A549 (cell line): ENCODE measurements around the gene CYB5B.

Experiments
- CBX8 ChIP-seq: fragments of 200-600 bp; sonication (generic); IDR thresholded peaks from 2 replicates; pipeline ENCODE4 v1.6.1; 2016
- CEBPB ChIP-seq, 2 experiments: fragments of >200 bp in 1 of 2; sonication (Bioruptor Twin) in 1 of 2; formaldehyde crosslinking in 1 of 2; IDR thresholded peaks; 2 replicates each; pipeline ENCODE4 v1.6.1; 2012 to 2016
- CHD2 ChIP-seq: fragments of 150-350 bp; IDR thresholded peaks from 2 replicates; pipeline ENCODE4 v1.6.1; 2014; ENCODE audit warnings: low read length; ENCODE audit not compliant: partially characterized antibody
- EP300 ChIP-seq, 2 experiments: fragments of >200 bp; sonication (Bioruptor Twin); formaldehyde crosslinking; IDR thresholded peaks; 2 replicates in 1 of 2; 3 replicates in 1 of 2; pipeline ENCODE4 v1.6.1; 2016 to 2017
- HOXB13 ChIP-seq: fragments of 250-450 bp; sonication (Bioruptor Pico); IDR thresholded peaks from 2 replicates; pipeline ENCODE4 v1.5.0; 2020; ENCODE audit warnings: low read depth, mild to moderate bottlenecking, moderate library complexity
- JUNB ChIP-seq: fragments of >200 bp; sonication (Bioruptor Twin); formaldehyde crosslinking; IDR thresholded peaks from 2 replicates; pipeline ENCODE4 v1.6.1; 2016
- NFE2L2 ChIP-seq: fragments of 150-350 bp; conservative IDR thresholded peaks from 2 replicates; pipeline ENCODE4 v1.6.1; 2014; ENCODE audit warnings: low read length
- POLR2A ChIP-seq: IDR thresholded peaks from 2 replicates; pipeline ENCODE4 v1.6.1; 2012; ENCODE audit warnings: mild to moderate bottlenecking, low read length
- TF ChIP-seq, protein P1 (sequence below): fragments of >200 bp; sonication (Bioruptor Twin); formaldehyde crosslinking; IDR thresholded peaks from 3 replicates; pipeline ENCODE4 v1.5.1; 2016
- TF ChIP-seq, protein P2 (sequence below): IDR thresholded peaks from 2 replicates; pipeline ENCODE4 v1.6.1; 2012
- TF ChIP-seq, protein P3 (sequence below): fragments of 250-450 bp; sonication (Bioruptor Pico); IDR thresholded peaks from 2 replicates; pipeline ENCODE4 v1.5.0; 2021; ENCODE audit warnings: mild to moderate bottlenecking, moderate library complexity, borderline replicate concordance

GRCh38 chr16:69413045-69413664 lies 11.3 kb upstream of the CYB5B start:
- TF ChIP-seq, protein P1, sequence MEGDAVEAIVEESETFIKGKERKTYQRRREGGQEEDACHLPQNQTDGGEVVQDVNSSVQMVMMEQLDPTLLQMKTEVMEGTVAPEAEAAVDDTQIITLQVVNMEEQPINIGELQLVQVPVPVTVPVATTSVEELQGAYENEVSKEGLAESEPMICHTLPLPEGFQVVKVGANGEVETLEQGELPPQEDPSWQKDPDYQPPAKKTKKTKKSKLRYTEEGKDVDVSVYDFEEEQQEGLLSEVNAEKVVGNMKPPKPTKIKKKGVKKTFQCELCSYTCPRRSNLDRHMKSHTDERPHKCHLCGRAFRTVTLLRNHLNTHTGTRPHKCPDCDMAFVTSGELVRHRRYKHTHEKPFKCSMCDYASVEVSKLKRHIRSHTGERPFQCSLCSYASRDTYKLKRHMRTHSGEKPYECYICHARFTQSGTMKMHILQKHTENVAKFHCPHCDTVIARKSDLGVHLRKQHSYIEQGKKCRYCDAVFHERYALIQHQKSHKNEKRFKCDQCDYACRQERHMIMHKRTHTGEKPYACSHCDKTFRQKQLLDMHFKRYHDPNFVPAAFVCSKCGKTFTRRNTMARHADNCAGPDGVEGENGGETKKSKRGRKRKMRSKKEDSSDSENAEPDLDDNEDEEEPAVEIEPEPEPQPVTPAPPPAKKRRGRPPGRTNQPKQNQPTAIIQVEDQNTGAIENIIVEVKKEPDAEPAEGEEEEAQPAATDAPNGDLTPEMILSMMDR = no peak
- TF ChIP-seq CBX8 = no peak
- TF ChIP-seq POLR2A = no peak
- TF ChIP-seq HOXB13 = no peak
- no peak for TF ChIP-seq JUNB
- TF ChIP-seq NFE2L2 = no peak
- TF ChIP-seq, protein P2, sequence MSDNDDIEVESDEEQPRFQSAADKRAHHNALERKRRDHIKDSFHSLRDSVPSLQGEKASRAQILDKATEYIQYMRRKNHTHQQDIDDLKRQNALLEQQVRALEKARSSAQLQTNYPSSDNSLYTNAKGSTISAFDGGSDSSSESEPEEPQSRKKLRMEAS = no peak
- no peak for TF ChIP-seq EP300 (IDR thresholded peaks at IDR 0.05)
- TF ChIP-seq CEBPB (IDR thresholded peaks at IDR 0.05) = no peak
- TF ChIP-seq CHD2 = no peak
- TF ChIP-seq, protein P3, sequence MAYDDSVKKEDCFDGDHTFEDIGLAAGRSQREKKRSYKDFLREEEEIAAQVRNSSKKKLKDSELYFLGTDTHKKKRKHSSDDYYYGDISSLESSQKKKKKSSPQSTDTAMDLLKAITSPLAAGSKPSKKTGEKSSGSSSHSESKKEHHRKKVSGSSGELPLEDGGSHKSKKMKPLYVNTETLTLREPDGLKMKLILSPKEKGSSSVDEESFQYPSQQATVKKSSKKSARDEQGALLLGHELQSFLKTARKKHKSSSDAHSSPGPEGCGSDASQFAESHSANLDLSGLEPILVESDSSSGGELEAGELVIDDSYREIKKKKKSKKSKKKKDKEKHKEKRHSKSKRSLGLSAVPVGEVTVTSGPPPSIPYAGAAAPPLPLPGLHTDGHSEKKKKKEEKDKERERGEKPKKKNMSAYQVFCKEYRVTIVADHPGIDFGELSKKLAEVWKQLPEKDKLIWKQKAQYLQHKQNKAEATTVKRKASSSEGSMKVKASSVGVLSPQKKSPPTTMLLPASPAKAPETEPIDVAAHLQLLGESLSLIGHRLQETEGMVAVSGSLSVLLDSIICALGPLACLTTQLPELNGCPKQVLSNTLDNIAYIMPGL (CRISPR knock-in tag) = no peak
